GF-D8 (cell line): ENCODE results near the gene CLCN3.
A peak's percentile ranks its signal among the peaks of the same experiment; 100 is the strongest.
"Not testable (repeated sequence)": the region's sequence is repeated elsewhere in the genome, so short reads cannot be mapped to it uniquely, and the experiment has no call there.

ENCODE experiments used
- DNase-seq: peaks from one replicate; lab custom pipeline; 2025; lab: John Stamatoyannopoulos, UW

CLCN3 gene

DNA sequence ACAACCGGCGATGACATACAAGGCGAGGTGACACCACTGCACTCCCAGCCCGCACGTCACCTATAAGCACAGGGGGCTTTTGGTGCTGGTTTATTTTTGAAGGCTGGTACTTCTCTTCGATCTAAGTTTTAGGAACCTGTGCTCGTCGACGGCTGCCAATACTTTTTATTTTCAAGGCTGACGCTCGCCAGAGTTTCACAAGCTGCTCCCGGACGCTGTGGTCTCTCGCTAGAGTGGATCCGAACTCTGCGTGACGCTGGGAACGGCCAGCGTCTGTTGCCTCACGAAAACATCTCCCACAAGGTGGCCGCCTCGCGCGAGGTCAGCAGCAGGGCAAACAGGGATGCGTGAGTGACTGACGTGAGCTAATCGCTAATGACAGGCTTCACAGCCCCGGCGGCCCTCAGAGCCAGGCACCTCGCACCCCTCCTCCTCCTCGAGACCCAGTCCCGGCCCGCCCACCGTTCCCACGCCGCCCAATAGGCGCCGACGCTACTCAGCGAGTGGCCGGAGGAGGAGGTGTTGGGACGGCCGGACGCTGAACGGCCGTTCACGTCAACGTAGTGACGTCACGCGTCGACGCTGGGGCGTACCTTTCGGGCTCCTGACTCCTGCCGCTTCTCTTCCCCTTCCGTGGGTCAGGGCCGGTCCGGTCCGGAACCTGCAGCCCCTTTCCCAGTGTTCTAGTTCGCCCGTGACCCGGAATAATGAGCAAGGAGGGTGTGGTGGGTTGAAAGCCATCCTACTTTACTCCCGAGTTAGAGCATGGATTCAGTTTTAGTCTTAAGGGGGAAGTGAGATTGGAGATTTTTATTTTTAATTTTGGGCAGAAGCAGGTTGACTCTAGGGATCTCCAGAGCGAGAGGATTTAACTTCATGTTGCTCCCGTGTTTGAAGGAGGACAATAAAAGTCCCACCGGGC lies at the start of gene CLCN3:
CLCN3 (plus strand) TSS at position 621 of the 922 bp plus-strand sequence. CDS start 15,351 bp downstream, outside the sequence.
- DNase-seq: peak; percentile 76

DNA sequence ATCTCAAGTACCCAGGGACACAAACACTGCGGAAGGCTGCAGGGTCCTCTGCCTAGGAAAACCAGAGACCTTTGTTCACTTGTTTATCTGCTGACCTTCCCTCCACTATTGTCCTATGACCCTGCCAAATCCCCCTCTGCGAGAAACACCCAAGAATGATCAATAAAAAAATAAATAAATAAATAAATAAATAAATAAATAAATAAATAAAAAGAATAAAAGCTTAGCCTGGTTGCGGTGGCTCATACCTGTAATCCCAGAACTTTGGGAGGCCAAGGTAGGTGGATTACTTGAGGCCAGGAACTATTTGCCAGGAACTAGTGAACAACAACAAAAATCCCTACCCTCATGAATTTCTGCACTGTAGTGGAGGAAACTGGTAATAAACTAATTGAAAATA lies 49.4 kb upstream of the CLCN3 start:
- DNase-seq: not testable (repeated sequence)

DNA sequence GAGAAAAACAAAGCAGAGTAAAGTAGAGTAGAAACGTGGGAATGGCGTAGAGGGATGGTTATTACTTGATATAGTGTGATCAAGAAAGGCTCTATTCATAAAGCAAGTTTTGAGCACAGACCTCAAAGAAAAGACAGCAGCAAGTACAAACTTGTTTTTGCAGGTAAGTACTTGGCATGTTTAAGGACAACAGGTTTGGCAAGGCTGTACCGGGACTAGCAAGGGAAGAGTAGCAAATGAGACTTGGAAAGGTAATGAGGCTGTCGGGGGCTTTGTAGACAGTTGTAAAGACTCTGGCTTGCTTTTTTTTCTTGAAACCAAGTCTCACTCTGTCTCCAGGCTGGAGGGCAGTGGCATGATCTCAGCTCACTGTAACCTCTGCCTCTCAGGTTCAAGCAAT lies 48.9 kb upstream of the CLCN3 start:
- no peak for DNase-seq

DNA sequence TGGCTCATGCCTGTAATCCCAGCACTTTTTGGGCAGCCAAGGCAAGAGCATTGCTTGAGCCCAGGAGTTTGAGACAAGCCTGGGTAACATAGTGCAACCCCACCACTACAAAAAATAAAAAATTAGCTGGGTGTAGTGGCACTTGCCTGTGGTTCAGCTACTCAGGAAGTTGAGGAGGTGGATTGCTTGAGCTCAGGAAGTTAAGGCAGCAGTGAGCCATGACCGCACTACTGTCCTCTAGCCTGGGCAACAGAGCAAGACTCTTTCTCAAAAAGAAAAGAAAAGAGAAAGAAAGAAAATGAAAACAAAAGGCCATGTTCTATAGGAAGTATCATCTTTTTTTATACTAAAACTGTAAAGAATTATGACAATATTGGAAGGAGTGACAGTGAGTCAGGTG lies 46.5 kb upstream of the CLCN3 start:
- no peak for DNase-seq

DNA sequence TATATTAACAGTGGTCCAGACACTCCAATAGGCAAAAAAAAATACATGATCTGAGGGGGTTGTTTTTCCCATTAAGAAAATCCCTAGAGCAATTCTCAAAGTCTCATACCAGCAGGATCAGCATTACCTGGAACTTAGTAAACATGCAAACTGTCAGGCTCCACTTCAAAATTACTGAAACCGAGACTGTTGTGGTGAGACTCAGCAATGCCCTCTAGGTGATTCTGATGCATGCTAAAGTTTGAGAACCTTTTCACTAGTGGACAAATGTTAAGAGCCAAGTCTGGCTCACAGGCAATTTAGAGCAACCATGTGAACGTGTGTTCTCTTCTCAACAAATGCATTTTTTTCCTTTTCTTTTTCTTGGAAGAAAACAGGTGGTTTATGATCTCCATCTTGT lies 38.2 kb upstream of the CLCN3 start:
- DNase-seq: no peak

DNA sequence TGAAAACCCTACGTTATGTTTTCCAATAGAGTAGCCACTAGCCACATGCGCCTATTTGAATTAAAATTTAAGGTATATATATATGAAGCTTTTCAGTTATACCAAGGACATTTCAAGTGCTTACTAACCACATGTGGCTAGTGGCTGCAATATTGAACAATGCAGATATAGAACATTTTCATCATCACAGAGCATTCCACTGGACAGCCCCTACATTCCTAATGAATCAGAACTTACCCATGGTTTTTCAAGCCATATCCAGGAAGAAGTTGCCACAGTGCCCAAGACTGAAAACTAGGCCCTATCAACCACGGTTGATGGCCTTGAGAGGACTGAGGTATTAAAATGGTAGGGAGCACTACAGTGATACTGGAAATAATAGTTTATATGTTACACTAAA lies 37.7 kb upstream of the CLCN3 start:
- DNase-seq: no peak

DNA sequence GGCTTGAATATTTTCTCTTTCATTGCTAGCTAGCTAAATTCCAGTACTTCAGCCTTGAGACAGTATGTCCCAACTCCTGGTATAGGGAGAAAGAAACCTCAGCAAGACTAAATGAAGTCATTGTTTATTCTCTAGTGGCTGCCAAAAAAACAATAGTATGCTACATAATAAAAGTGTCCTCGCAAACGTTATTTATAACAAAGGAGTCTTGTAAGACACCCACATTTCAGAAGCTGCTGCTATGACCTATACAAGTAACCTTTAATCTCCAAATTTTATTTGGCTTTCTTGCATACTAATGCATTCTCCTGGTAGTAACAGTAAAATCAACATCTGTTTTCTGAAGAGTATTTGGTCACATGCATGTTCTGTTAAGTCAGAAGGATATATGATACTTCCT lies 36.8 kb upstream of the CLCN3 start:
- DNase-seq: no peak

DNA sequence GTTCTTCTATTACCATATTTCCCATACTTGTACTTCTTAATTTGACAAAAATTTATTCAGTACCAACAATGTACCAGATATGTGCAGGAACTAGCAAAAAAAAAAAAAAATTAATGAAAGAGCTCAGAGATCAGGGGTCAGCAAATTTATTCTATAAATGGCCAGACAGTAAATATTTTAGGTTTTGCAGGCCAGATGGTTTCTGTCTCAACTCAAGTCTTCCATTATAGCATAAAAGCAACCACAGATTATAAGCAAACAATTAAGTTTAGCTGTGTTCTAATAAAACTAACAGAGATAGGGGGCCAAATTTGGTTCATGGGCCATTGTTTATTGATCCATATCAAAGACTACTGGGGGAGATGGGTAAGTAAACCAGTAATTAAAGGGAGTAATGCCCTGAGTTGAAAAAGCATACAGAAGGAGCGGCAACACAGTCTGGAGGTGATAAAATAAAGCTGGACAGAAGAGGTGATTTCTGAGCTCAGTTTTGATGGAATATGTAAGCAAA lies 27.3 kb upstream of the CLCN3 start:
- no peak for DNase-seq

DNA sequence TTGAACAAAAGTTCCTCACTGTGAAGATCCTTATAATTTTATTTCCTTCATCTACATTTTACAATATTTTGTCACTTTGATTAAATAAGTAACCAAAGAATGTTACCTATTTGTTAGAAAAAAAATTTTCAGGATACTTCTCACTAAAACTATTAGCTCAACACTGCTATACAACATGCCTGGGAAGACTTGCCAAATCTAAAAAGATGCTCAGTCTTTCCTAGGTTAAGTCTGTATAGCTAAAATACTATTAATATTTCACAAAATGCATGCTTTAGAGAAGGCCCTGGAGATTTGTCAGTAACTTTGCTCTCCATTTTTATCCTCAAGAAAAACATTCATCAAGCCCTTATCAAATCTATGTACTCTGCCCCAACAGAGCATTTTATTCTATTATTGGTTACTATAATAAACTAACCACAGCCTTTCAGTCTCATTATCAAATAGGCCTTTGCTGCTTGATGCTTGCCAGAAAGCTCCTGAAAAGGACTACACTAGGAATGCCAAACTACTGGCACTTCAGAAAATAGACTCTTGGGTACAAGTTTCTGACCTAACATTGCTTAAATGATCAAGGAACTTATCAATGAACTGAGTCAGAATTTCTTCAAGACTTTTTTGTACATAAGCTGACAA lies 25.7 kb upstream of the CLCN3 start:
- no peak for DNase-seq

DNA sequence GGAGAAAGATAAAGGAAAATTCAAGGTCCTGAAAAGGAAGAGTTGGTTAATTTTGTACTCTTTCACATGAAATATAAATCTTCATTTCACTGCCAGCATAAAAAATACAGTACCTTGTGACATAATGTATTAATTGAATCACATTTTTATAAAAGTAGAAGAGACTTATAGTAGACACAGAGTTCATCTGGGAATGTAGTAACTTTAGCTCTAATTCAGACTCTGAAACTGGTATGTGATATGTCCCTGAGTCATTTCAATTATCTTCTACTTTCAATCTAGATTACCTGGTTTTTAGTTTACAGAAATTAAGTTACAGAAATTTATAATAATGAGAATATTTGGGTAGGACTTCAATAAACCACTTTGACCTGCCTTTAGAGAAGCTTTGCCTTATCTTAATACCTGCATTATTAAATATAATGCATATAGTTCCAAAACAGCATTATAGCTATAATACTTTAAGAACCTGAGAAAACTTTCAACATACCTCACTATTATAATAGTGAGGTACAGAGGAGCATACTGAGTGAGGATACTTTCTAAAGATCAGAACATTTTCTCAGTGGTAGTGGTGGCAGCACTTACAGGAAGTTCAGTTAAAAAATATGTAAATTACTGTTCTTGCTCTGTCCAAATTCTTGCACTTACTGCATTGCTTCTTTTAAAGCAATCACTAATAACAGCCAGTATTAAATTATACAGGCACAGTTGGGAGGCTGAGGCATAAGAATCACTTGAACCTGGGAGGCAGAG lies 19.2 kb upstream of the CLCN3 start:
- no peak for DNase-seq

DNA sequence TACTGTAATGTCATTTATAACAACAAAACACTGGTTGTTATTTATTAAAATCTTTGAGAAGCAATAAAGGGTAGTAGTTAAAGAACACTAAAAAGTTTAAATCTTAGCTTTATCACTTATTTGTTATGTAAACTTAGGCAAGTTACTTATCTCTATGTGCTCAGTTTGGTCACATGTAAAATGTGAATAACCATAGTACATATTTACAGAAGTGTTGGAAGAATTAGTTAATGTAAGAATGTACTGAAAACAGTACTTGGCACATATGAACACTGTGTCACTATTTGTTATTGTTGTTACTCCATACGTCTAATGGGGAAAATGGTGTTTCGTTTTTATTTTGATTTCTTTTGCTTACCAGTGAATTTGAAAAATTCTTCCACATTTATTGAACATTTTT lies 17.1 kb upstream of the CLCN3 start:
- no peak for DNase-seq

DNA sequence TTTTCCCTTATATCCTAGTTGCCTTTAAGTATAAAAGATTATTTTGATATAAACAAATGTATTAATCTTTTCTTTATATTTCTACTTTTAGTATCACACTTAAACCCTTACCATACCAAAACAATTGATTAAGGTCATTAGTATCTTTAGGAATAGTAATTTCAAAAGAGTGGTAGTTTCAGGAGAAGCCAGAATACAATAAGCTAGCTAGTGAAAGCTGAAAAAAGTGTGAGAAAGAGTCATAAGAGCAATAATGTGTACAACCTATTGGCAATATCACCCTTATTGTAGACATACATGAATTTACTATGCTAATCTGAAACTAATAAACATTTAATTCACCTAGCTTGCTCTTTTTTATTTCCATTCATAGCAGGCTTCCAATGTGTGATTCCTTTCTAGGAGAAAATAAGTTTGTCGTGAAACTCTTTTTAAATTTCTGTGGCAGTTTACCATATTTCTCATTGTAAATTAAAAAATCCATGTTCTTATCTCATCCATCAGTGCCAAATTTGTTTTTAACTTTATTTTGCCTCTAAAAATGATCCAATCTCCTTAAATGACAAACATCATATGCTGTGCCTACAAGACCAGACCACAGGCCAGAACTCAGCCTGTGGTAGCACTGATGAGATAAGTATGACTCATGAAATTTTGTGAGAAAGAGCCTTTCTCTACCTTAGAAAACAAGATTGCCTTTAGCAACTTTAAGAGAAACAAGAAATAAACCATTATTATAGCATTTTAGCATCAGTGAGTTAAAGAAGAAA lies 16.1 kb upstream of the CLCN3 start:
- peak; percentile 32 for DNase-seq

DNA sequence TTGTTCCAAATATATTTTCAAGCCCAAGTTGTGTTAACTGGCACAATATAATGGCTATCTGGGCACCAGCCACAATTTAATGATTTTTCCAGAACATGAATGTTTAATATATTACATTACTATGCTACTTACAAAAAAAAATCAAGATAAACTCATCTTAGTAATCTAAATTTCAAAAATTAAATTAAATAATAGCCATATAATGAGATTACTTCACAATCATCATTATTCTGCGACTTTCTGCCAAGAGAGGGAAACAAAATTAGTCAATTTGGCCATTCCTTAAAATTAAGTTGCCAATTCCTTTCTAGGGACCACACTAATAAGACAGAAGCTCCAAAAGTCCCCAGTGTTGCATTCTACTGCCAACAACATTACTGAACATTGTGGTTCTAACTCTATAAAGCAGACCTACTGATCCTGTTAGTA lies 15.5 kb upstream of the CLCN3 start:
- DNase-seq: no peak

DNA sequence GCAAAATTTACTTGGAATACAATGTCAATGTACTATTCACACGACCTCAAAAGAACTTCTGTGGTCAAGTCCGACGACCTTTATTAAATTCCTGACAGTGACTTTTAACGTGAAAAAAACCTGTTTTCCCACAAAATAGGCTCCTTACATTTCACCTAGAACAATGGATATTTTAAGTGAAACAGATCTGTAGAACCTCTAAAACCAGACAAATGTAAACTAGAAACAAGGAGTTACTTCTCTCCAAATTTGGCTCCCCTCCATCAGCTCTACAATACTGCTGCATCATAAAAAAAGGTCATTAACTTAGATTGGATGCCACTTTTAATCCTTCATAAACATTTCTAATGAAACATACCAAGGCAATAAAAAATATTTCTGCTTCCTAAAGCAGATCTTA lies 9.2 kb upstream of the CLCN3 start:
- DNase-seq: no peak

DNA sequence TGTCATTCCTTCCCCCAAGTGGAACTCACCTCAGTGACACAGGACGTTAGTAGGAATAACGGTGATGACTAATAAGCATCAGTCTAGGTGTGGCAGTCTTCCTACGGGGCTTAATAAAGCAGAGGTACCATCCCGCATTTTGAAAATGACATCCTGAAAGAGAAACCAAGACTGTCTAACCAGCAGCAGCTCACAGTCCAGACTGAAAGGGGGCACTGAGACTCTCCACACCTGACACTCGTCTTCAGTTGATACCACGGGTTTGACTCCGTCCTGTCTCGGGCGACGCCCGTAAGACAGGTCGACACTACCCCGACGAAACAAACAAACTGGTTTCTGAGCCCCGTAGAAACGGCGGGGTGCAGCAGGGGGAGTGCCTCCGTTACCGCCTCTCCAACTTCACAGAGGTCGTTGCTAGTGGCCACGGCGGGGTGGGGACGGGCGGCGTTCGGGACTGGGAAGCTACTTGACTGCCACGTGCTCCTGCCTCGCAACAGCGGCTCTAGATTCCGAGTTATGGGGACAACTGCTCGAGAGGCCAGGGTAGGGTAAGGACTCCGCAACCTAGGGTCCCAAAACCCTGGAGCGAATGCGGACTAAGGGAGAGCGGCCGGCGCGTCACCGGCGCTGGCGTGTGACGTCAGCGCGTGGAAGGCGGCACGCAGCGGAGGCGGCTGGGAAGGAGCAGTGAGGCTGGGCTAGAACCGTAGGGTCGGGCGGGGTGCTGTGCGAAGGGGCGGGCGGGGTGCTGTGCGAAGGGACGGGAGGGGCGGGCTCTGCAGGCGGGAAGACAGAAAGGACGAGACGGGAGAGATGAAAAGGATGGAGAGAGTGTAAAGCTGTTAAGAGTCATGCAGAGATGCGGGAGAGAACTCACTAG lies 8.1 kb upstream of the CLCN3 start, which contains the start of gene NEK1:
NEK1 (minus strand) TSS at position 593 of the 880 bp plus-strand sequence. CDS start 9,953 bp downstream, outside the sequence.
- DNase-seq: peak; percentile 62

DNA sequence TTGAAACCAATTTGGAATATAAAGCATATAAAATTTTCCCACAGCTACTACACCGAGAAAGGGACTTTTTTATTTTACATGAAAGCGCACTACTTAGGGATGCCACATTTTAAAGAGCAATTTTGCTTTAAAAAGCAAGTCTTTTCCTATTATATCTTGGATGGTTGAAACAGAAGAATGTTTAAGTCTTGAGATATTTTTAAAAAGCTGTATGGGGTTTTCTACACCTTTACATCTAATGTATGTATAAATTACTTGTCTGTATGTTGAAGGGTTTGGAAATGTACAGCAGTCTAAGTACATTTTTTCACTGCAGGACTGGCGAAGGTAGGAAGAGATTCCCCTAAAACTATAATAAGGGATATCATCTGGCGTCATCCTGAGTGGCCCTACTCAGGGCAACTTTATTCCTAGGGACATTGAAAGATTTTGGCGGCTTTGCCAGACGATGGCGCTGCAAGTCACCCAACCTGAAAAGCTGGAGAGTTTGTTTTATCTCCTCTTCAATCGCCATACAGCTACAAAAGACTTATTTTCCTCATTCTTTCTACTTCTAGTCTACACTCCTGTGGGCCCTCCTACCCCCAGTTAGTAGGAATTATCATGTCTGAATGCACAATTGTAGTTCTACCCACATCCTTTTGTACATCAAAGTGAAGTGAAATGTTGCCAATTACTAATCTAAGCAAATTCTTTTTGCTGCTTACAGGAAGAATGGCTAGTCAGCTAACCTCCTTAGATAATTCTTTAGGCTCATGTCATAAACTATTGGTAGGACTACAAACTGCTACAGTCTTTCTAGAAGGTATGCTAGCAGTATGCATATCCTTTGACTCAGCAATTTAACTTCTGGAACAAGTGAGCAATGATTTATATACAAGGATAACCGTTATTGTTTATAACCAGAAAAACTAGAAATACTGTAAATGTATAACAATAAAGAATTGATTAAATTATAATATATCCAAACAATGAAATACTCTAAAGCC lies 7.2 kb upstream of the CLCN3 start:
- peak; percentile 11 for DNase-seq

DNA sequence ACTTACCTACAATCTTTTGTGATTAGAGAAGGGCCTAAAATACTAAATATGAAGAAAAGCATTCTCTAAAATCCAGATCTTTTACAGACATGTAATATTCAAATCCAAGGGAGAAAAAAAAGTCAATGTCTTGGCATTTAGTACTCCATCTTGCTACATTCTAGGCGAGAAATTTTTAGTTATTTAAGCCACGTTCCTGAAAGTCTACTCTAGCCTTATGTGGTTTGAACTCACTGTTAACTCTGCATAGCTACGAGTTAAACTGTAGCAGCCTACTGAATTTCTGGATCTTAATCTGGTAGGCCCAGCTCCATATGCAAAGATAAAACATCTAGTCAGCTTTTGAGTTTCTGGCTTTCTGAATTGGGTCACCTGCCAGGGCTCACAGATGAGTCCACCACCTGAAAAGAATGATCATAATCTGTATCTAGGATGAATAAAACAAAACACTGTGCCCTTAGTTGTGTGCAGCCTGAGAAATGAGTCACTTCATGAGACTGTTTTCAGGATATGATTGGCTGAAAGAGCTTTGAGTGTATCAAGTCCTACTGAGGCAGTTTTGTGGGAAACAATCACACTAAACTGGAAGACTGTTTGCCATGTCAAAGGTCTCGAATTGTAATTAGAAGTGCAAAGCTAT lies 4.8 kb upstream of the CLCN3 start:
- no peak for DNase-seq

DNA sequence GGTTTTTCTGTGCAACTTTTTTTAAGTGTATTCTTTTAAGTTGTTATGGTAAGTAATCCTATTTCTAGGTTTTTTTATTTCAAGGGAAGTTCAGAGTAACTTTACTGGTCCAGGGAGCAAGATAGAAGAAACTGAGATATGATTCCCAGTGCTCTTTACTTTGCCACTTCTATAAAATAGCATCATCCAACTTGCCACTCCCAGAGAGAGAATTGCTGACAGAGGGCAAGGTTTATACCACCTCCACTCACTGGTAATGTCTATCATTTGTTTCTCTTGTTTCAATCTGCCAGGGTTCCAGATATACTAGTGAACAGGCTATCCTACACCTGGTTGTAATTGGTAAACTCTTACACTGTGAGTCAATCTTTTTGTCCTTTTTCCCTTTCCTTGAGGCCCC lies 3.5 kb upstream of the CLCN3 start:
- DNase-seq: no peak

DNA sequence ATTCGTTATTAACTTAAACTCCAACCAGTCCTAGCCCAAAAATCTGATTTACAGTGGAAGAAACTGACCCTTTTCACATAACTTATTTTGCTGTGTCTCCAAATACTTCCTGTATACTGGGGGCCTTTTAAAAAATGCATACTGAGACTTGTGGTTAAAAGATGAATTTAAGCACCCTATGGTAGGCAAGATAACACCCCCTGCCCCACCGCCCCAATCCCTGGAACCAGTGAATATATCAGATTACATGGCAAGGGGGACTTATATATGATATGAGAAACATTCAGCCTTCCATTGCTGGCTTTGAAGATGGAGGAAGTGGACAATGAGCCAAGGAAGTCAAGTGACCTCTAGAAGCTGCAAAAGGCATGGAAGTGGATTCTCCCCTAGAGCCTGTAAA lies 3.1 kb upstream of the CLCN3 start:
- DNase-seq: no peak
